HepG2 (cell line): ENCODE data around the gene POU3F1. TPM values are rescaled to one million over a fixed set of nuclear protein-coding genes. Genes with fewer than 3 reads are reported as not detected.
A peak's percentile ranks its signal among the peaks of the same experiment; 100 is the strongest.

Experiments
- ATAC-seq: fragments of 200-7000 bp; cut with Tn5 transposase; 3 replicates; pipeline ENCODE4 v1.9.1; 2020; ENCODE audit warnings: mild to moderate bottlenecking, moderate library complexity
- BruUV-seq: library from RNA; stranded (reverse); fragments of 400-500 nt; replicated peaks from 2 replicates; lab custom pipeline; 2021; lab: Mats Ljungman, UMichigan
- CTCF ChIA-PET: fragments of 300-600 bp; formaldehyde crosslinking; extraction: SDS; loops from one replicate; lab custom pipeline; 2021; ENCODE audit warnings: low total read pairs, inconsistent platforms, low intra/inter-chr PET ratio; lab: Yijun Ruan, JAX
- POLR2A ChIA-PET: fragments of 350-600 bp; sonication (Branson Sonifier 250); formaldehyde crosslinking; loops from one replicate; lab custom pipeline; 2020; ENCODE audit warnings: antibody characterized with exemption, inconsistent platforms; lab: Yijun Ruan, JAX
- DNase-seq: peaks from one replicate; pipeline ENCODE4 v3.0.0-alpha.2; 2015; ENCODE audit warnings: low spot score
- FAIRE-seq: peaks from 3 replicates; lab custom pipeline; 2011; peaks lifted over from hg19 to GRCh38; lab: Jason Lieb, UNC
- H2AFZ ChIP-seq: one replicate; pipeline ENCODE4 v1.6.1; 2011; ENCODE audit warnings: low read length, inconsistent platforms
- H3K27ac ChIP-seq: fragments of 300-600 bp; 3 replicates; pipeline ENCODE4 v1.8.0; 2011; ENCODE audit warnings: mixed run types, mild to moderate bottlenecking, mixed read lengths, low read length, inconsistent platforms; ENCODE audit not compliant: insufficient read depth; ENCODE audit errors: extremely low read length
- H3K27me3 ChIP-seq, 2 experiments: fragments of 200-600 bp in 1 of 2; 2 replicates in 1 of 2; 3 replicates in 1 of 2; pipeline versions ENCODE4 v1.6.0 to v1.8.0; 2011; ENCODE audit warnings: low read length in 2 of 2, mild to moderate bottlenecking in 2 of 2, moderate library complexity in 2 of 2, inconsistent platforms in 1 of 2; ENCODE audit not compliant: insufficient read depth in 2 of 2, control insufficient read depth in 1 of 2
- H3K36me3 ChIP-seq, 2 experiments: fragments of 200-600 bp in 1 of 2; replicated peaks in 1 of 2; 2 replicates in 1 of 2; 3 replicates in 1 of 2; pipeline versions ENCODE4 v1.5.1 to v1.8.0; 2011; ENCODE audit warnings: low read length in 2 of 2, inconsistent platforms in 1 of 2; ENCODE audit not compliant: insufficient read depth in 2 of 2, control insufficient read depth in 1 of 2
- H3K4me1 ChIP-seq: 2 replicates; pipeline ENCODE4 v1.5.1; 2012; ENCODE audit warnings: low read length, inconsistent platforms; ENCODE audit not compliant: insufficient read depth
- H3K4me2 ChIP-seq: 2 replicates; pipeline ENCODE4 v1.6.0; 2011; ENCODE audit warnings: low read depth, low read length, inconsistent platforms
- H3K4me3 ChIP-seq, 3 experiments: fragments of 200-600 bp in 1 of 3; sonication (generic), shearing (Covaris generic) in 1 of 3; replicated peaks in 1 of 3; 2 replicates each; pipeline ENCODE4 v1.5.1; 2011 to 2016; ENCODE audit warnings: low read length in 3 of 3, inconsistent platforms in 2 of 3, low read depth in 2 of 3, mild to moderate bottlenecking in 2 of 3, control low read depth in 1 of 3, mixed read lengths in 1 of 3; ENCODE audit not compliant: insufficient read depth in 1 of 3
- H3K79me2 ChIP-seq: one replicate; pipeline ENCODE4 v1.6.1; 2011; ENCODE audit warnings: low read length, inconsistent platforms; ENCODE audit not compliant: insufficient read depth
- H3K9ac ChIP-seq: 2 replicates; pipeline ENCODE4 v1.6.0; 2011; ENCODE audit warnings: mild to moderate bottlenecking, low read depth, low read length, inconsistent platforms; ENCODE audit not compliant: insufficient read depth
- H3K9me3 ChIP-seq: 2 replicates; pipeline ENCODE4 v1.5.1; 2012; ENCODE audit warnings: mild to moderate bottlenecking, low read length
- H4K20me1 ChIP-seq: 2 replicates; pipeline ENCODE4 v1.6.0; 2011; ENCODE audit warnings: inconsistent platforms, mild to moderate bottlenecking, low read length, moderate library complexity; ENCODE audit not compliant: insufficient read depth
- FOXK1 ChIP-seq: sonication (generic); formaldehyde crosslinking; IDR thresholded peaks from 2 replicates; pipeline ENCODE4 v1.4.0; 2020; ENCODE audit warnings: low read depth, missing genetic modification reagents, borderline replicate concordance
- POLR2A ChIP-seq, 2 experiments: IDR thresholded peaks; 2 replicates each; pipeline ENCODE4 v1.6.1; 2011; ENCODE audit warnings: low read depth in 2 of 2, low read length in 2 of 2, mild to moderate bottlenecking in 1 of 2, moderate library complexity in 1 of 2; ENCODE audit not compliant: insufficient read depth in 1 of 2
- ZNF713 ChIP-seq: sonication (generic); formaldehyde crosslinking; IDR thresholded peaks from 2 replicates; pipeline ENCODE4 v1.4.0; 2020; ENCODE audit warnings: mild to moderate bottlenecking, missing genetic modification reagents
- WGBS: methylation state at CpG from one replicate; pipeline ENCODE4 v1.1.6; 2017; ENCODE audit warnings: low lambda C conversion rate; 5-methylcytosine and 5-hydroxymethylcytosine counted together
- in situ Hi-C: cut with HindIII; loops from 2 replicates; pipeline ENCODE4 v1.10.0; 2017; ENCODE audit warnings: low pct_unique_long_range_greater_than_20kb; ENCODE audit not compliant: extremely low pct_ligation_motif_present
- intact Hi-C: fragments of 100-400 bp; cut with micrococcal nuclease; formaldehyde crosslinking; loops from one replicate; pipeline ENCODE4 v1.10.0; 2022; ENCODE audit not compliant: unreplicated experiment
- polyA plus RNA-seq, 8 experiments: library from polyadenylated mRNA; depleted of rRNA in 3 of 8; stranded (reverse) in 7 of 8; unstranded in 1 of 8; fragments of >200 nt; fragmentation: Illumina TruSeq in 4 of 8; extraction: Trizol in 4 of 8; gene quantifications; 2 replicates each; pipeline versions ENCODE4 v1.2.1 to v1.2.3, GENCODE V29; 2011 to 2016; ENCODE audit warnings: low read depth in 4 of 8, missing spikeins in 1 of 8, mixed read lengths in 1 of 8; ENCODE audit not compliant: insufficient read depth in 1 of 8
- total RNA-seq, 5 experiments: library from RNA; depleted of rRNA; stranded (reverse); fragments of >200 nt; fragmentation: Illumina TruSeq; extraction: Trizol; gene quantifications; 2 replicates each; pipeline ENCODE4 v1.2.3, GENCODE V29; 2016; ENCODE audit warnings: low read depth in 1 of 5
- TF ChIP-seq, protein P1 (sequence below): sonication (generic); formaldehyde crosslinking; IDR thresholded peaks from 2 replicates; pipeline ENCODE4 v1.5.1; 2020; ENCODE audit warnings: mild to moderate bottlenecking, missing genetic modification reagents, borderline replicate concordance
- TF ChIP-seq, protein P2 (sequence below): sonication (generic); formaldehyde crosslinking; IDR thresholded peaks from 2 replicates; pipeline ENCODE4 v1.5.0; 2020; ENCODE audit warnings: mild to moderate bottlenecking, missing genetic modification reagents, borderline replicate concordance

The POU3F1 gene
- total and polyA plus RNA-seq, 2 of the 13 experiments (the other 11 are each of a cell fraction or from before 2014, with no cell fraction given), result not detected

DNA sequence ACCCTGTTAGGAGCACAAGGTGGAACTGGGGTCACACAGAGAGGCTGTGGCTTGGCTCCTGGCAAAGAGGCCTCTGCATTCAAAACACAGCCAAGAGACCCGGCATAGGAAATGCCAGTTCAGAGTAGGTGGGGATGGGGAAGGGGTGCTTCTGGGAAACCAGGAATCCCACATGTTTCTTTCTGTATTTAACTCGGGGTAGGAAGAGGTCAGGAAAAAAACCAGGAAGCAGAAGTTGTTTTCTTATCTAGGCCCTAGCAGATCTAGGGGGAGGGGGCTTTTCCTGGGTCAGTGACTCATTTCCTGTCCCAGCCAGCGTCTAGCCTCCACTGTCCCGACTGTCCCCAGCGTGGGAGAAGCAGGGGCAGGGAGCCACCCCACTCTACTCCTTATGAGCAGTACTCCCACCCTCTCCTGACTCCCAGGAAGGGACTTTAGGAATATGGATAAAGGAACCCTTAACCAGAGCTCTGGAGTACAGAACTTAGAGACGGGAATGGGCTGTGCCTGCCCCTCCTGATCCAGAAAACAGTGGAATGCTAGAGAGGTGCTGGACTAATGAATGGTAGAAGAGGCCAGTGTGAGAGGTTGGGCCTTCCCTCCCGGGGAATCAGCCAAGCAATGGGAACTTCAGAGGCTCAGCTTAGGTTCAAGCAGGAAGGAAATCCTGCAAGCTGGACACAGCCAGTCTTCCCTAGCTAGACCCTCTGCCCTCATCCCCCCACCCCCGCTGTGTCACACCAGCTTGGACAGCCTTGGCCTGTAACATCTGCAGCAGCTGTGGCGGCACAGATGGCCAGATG is 47.0 kb downstream of the POU3F1 start (continued):
- TF ChIP-seq FOXK1 (CRISPR knock-in tag) (no peak), ZNF713 (CRISPR knock-in tag) (no peak), POLR2A (IDR thresholded peaks at IDR 0.05; ENCODE audit: insufficient read depth in 1 of 2, low read depth in 2 of 2, low read length in 2 of 2) (peak in 1 of 2 experiments; percentile 38; a peak in 1 of 4 replicates)
- TF ChIP-seq, protein P1, sequence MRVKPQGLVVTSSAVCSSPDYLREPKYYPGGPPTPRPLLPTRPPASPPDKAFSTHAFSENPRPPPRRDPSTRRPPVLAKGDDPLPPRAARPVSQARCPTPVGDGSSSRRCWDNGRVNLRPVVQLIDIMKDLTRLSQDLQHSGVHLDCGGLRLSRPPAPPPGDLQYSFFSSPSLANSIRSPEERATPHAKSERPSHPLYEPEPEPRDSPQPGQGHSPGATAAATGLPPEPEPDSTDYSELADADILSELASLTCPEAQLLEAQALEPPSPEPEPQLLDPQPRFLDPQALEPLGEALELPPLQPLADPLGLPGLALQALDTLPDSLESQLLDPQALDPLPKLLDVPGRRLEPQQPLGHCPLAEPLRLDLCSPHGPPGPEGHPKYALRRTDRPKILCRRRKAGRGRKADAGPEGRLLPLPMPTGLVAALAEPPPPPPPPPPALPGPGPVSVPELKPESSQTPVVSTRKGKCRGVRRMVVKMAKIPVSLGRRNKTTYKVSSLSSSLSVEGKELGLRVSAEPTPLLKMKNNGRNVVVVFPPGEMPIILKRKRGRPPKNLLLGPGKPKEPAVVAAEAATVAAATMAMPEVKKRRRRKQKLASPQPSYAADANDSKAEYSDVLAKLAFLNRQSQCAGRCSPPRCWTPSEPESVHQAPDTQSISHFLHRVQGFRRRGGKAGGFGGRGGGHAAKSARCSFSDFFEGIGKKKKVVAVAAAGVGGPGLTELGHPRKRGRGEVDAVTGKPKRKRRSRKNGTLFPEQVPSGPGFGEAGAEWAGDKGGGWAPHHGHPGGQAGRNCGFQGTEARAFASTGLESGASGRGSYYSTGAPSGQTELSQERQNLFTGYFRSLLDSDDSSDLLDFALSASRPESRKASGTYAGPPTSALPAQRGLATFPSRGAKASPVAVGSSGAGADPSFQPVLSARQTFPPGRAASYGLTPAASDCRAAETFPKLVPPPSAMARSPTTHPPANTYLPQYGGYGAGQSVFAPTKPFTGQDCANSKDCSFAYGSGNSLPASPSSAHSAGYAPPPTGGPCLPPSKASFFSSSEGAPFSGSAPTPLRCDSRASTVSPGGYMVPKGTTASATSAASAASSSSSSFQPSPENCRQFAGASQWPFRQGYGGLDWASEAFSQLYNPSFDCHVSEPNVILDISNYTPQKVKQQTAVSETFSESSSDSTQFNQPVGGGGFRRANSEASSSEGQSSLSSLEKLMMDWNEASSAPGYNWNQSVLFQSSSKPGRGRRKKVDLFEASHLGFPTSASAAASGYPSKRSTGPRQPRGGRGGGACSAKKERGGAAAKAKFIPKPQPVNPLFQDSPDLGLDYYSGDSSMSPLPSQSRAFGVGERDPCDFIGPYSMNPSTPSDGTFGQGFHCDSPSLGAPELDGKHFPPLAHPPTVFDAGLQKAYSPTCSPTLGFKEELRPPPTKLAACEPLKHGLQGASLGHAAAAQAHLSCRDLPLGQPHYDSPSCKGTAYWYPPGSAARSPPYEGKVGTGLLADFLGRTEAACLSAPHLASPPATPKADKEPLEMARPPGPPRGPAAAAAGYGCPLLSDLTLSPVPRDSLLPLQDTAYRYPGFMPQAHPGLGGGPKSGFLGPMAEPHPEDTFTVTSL (CRISPR knock-in tag), result no peak

DNA sequence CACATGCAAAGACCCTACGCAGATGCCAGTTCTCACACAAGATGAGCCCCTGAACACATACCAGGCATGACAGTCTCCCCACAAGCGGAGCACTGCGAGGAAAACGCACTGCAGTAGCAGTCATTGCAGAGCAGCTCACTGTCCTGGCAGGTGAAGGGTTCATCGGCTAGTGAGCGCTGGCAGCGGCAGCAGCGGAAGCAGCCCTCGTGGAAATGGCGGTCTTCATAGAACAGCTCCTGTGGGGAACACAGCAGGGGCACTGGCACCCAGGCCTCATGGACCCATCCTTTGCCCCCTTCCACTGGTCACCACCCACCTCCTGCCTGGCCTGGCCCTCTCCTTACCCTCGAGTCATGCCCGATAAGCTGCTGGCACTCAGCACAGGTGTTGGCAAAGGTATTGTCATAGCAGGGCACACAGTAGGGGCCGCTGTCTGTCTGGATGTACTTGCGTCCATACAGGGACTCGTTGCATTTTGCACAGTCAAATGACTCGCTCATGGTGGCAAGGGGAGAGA is 47.6 kb downstream of the POU3F1 start:
- Histone ChIP-seq H3K79me2 (peaks cover 13% of the 10 kb centered on the region), H3K4me2 (peak overlapping the region; percentile 78), H3K27me3 (no peaks in the 10 kb centered on the region; a peak in 1 of 5 replicates), H4K20me1 (no peaks in the 10 kb centered on the region), H3K36me3 (peaks cover 8 to 15% of the 10 kb centered on the region in 2 experiments), H3K4me3 (peak overlapping the region in 1 of 3 experiments; percentile 58; a peak in 1 of 6 replicates), H3K9me3 (no peaks in the 10 kb centered on the region), H3K4me1 (peaks cover 49% of the 10 kb centered on the region), H3K9ac (peak overlapping the region; percentile 69), H2AFZ (no peak overlapping the region), H3K27ac (peak overlapping the region; percentile 72)
- intact Hi-C loops, result no loop called here
- BruUV-seq, result no TSS peak
- ATAC-seq, result no peak
- CTCF ChIA-PET, result no interaction called here
- in situ Hi-C loops, result no loop called here
- POLR2A ChIA-PET, result interaction anchor here (1.1 to 3.6 kb wide), 2 partner anchors 8 to 12 kb away, joined by 9 to 48 read pairs; partner anchors contain the start of gene UTP11
- WGBS, result 96% methylated on average over 7 of the region's 16 CpGs
- no peak for DNase-seq
- no peak for FAIRE-seq
- TF ChIP-seq, protein P2, sequence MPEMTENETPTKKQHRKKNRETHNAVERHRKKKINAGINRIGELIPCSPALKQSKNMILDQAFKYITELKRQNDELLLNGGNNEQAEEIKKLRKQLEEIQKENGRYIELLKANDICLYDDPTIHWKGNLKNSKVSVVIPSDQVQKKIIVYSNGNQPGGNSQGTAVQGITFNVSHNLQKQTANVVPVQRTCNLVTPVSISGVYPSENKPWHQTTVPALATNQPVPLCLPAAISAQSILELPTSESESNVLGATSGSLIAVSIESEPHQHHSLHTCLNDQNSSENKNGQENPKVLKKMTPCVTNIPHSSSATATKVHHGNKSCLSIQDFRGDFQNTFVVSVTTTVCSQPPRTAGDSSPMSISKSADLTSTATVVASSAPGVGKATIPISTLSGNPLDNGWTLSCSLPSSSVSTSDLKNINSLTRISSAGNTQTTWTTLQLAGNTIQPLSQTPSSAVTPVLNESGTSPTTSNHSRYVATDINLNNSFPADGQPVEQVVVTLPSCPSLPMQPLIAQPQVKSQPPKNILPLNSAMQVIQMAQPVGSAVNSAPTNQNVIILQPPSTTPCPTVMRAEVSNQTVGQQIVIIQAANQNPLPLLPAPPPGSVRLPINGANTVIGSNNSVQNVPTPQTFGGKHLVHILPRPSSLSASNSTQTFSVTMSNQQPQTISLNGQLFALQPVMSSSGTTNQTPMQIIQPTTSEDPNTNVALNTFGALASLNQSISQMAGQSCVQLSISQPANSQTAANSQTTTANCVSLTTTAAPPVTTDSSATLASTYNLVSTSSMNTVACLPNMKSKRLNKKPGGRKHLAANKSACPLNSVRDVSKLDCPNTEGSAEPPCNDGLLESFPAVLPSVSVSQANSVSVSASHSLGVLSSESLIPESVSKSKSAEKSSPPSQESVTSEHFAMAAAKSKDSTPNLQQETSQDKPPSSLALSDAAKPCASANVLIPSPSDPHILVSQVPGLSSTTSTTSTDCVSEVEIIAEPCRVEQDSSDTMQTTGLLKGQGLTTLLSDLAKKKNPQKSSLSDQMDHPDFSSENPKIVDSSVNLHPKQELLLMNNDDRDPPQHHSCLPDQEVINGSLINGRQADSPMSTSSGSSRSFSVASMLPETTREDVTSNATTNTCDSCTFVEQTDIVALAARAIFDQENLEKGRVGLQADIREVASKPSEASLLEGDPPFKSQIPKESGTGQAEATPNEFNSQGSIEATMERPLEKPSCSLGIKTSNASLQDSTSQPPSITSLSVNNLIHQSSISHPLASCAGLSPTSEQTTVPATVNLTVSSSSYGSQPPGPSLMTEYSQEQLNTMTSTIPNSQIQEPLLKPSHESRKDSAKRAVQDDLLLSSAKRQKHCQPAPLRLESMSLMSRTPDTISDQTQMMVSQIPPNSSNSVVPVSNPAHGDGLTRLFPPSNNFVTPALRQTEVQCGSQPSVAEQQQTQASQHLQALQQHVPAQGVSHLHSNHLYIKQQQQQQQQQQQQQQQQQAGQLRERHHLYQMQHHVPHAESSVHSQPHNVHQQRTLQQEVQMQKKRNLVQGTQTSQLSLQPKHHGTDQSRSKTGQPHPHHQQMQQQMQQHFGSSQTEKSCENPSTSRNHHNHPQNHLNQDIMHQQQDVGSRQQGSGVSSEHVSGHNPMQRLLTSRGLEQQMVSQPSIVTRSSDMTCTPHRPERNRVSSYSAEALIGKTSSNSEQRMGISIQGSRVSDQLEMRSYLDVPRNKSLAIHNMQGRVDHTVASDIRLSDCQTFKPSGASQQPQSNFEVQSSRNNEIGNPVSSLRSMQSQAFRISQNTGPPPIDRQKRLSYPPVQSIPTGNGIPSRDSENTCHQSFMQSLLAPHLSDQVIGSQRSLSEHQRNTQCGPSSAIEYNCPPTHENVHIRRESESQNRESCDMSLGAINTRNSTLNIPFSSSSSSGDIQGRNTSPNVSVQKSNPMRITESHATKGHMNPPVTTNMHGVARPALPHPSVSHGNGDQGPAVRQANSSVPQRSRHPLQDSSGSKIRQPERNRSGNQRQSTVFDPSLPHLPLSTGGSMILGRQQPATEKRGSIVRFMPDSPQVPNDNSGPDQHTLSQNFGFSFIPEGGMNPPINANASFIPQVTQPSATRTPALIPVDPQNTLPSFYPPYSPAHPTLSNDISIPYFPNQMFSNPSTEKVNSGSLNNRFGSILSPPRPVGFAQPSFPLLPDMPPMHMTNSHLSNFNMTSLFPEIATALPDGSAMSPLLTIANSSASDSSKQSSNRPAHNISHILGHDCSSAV (CRISPR knock-in tag), result 0 out of 2 replicates have a peak, but pooled peaks have one; percentile 40
